BE2C (cell line): ENCODE measurements around the gene OSBPL5.

Source experiments
- DNase-seq: peaks from one replicate; pipeline ENCODE4 v3.0.0-alpha.2; 2020
- H3K27me3 ChIP-seq: fragments of 250-450 bp; sonication (Bioruptor Pico); 2 replicates; pipeline ENCODE4 v1.5.1; 2020; ENCODE audit warnings: mild to moderate bottlenecking
- H3K36me3 ChIP-seq: fragments of 250-450 bp; sonication (Bioruptor Pico); 2 replicates; pipeline ENCODE4 v1.5.1; 2020; ENCODE audit warnings: mild to moderate bottlenecking
- H3K4me1 ChIP-seq: fragments of 250-450 bp; sonication (Bioruptor Pico); 2 replicates; pipeline ENCODE4 v1.5.1; 2020
- H3K4me3 ChIP-seq: 2 replicates; pipeline ENCODE4 v1.5.1; 2011; ENCODE audit warnings: low read depth, low read length
- H3K9me3 ChIP-seq: fragments of 250-450 bp; sonication (Bioruptor Pico); 2 replicates; pipeline ENCODE4 v1.5.1; 2020
- TF ChIP-seq, protein P1 (sequence below): IDR thresholded peaks from 2 replicates; pipeline ENCODE4 v1.5.1; 2012; ENCODE audit warnings: mild to moderate bottlenecking, low read depth, low read length

OSBPL5 gene

DNA sequence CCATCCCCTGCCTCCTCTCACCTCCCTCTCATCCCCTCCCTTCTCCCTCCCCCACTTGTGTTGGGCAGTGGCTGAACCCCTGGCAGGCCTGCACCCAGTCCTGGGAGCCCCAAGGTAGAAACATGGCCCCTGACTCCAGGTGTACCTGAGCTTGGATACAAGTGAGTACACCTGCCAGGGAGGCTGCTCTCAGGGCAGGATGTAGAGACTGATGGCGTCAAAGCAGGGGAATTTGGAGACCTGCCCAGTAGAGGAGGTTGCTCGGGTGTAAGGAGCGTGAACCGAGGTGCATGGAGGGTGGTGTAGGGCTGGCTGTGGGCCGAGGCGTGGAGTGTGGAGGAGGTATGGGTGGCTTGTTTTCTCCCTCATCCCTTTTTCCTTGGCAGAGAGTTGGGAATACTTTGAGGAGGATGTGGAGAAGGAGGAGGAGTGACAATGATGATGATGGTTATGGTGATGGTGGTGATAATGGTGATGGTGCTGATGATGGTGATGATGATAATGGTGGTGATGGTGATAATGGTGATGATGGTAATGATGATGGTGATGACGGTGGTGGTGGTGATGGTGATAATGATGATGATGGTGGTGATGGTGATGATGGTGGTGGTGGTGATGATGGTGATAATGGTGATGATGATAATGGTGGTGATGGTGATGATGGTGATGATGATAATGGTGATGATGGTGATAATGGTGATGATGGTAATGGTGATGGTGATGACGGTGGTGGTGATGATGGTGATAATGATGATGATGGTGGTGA, 41.2 kb upstream of the OSBPL5 start:
- DNase-seq = no peak
- TF ChIP-seq, protein P1, sequence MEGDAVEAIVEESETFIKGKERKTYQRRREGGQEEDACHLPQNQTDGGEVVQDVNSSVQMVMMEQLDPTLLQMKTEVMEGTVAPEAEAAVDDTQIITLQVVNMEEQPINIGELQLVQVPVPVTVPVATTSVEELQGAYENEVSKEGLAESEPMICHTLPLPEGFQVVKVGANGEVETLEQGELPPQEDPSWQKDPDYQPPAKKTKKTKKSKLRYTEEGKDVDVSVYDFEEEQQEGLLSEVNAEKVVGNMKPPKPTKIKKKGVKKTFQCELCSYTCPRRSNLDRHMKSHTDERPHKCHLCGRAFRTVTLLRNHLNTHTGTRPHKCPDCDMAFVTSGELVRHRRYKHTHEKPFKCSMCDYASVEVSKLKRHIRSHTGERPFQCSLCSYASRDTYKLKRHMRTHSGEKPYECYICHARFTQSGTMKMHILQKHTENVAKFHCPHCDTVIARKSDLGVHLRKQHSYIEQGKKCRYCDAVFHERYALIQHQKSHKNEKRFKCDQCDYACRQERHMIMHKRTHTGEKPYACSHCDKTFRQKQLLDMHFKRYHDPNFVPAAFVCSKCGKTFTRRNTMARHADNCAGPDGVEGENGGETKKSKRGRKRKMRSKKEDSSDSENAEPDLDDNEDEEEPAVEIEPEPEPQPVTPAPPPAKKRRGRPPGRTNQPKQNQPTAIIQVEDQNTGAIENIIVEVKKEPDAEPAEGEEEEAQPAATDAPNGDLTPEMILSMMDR = no peak
- Histone ChIP-seq H3K9me3 (no peaks in the 10 kb centered on the region), H3K4me3 (no peak overlapping the region), H3K4me1 (no peaks in the 10 kb centered on the region), H3K36me3 (no peaks in the 10 kb centered on the region), H3K27me3 (peaks cover 13% of the 10 kb centered on the region)

DNA sequence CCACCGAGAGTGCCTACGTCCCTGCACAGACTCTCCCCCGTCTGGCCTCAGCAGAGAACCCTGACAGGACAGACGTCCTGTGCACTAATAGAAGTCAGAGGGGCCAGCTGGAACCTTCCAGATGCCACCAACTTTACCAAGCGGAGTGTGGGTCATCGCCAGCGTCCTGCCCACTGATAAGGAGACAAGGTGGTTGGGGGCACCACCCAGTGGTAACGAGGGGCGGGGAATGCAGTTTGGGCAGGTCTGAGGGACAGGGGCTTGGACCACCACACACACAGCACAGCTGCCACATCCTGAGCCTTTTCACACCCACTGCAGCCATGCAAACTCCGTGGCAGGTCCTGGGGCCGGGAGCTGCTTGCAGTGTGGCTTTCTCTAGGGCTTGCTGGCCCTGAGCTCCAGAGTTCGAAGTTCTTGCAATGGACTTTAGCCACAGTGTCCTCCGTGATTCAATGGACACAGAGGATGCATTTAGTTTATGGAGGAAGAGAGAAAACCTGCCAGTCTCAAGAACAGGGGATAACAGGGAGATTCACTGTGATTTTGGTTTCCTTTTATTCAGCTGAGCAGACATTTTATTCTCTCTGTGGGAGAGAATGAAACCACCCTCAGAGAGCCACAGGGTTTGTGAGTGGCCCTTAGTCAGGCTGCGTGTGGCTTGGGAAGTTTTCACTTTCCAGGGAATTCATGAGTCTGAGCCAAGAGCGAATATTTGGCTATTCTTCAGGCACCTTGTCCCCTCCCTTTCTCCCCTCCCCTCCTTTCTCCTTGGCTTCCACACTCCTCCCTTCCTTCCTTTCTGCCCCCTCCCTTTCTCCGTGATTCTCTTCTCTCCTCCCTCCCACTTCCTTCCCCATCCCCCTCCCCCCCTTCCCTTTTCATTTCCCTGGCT, 40.4 kb upstream of the OSBPL5 start:
- Histone ChIP-seq H3K36me3 (no peaks in the 10 kb centered on the region), H3K9me3 (no peaks in the 10 kb centered on the region), H3K4me1 (no peaks in the 10 kb centered on the region), H3K4me3 (no peak overlapping the region), H3K27me3 (peaks cover 13% of the 10 kb centered on the region)
- no peak for DNase-seq
- TF ChIP-seq, protein P1 = no peak

DNA sequence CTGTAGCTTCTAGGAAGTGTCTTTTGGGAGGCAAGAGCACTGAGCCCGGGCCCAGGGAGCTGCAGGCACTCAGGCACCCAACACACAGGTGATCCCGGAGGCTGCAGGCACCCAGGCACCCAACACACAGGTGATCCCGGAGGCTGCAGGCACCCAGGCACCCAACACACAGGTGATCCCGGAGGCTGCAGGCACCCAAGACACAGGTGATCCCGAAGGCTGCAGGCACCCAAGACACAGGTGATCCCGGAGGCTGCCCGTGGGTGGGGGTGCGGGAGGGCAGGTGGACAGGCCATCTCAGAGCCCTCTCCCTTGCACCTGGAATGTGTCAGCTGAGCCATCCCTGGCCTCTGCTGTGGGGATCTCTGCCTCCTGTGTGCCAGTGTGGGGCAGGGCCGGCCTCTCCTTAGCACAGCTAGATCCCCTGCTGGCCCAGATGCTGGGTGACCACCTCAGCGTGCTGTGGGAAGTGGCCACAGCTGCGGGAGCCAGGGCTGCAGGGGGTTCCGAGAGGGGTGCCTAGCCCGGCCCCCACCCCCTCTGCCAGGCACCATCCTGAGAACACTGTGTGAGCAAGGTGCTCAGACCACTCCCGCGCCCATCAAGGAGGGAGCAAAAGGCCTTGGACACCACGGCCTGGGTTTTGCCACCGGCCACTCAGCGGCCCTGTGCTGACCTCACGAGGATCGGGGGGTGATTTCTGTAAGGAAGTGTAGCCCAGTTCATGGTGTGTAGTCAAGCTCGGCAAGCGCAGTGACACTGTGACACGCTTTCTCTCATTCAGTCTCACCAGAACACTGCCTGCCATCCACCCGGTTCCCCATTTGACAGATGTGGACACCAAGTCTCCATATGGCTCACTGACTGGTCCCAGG, 39.3 kb upstream of the OSBPL5 start:
- TF ChIP-seq, protein P1 = no peak
- H3K27me3 ChIP-seq = peaks cover 13% of the 10 kb centered on the region
- H3K36me3 ChIP-seq = no peaks in the 10 kb centered on the region
- DNase-seq = no peak
- H3K9me3 ChIP-seq = no peaks in the 10 kb centered on the region
- no peaks in the 10 kb centered on the region for H3K4me1 ChIP-seq
- H3K4me3 ChIP-seq = no peak overlapping the region

DNA sequence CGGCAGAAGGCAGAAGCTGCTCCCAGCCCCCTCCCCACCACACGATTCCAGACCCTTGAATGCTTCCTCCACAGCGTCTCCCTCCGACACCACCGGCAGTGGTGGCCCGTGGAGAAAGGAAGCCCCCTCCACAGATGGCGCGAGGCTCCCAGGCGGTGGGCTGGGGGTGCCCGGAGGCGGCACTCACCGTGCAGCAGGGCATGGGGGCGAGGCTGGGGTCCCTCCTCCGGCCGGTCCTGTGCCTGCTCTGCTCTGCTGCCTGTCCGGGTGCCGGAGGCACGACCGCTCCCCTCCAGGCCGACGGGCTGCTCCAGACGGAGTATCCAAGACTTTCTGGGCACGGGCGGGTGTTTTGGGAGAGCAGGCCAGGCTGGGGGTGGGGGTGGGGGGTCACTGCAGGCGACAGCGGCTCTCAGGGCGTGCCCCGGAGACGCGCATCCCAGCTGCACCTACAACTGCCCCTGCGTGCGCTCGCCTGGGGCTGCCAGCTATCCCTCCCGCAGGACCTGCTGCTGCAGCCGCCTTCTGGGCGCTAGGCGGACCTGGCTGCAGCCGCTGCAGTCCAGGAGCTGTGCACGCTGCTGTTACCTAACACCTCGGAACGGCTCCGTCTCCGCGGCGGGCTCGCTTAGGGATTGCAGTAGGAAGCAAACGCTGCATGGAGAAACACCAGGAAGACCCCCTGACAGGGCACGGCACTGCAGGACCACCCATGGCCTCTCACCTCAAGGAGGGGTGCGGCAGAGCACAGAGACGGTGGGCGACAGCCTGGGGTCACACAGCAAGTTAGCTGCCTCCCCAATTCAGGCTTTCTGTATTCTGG, 38.3 kb upstream of the OSBPL5 start:
- no peaks in the 10 kb centered on the region for H3K9me3 ChIP-seq
- peak; percentile 33 for DNase-seq
- no peak overlapping the region for H3K4me3 ChIP-seq
- no peaks in the 10 kb centered on the region for H3K4me1 ChIP-seq
- H3K36me3 ChIP-seq = no peaks in the 10 kb centered on the region
- peaks cover 13% of the 10 kb centered on the region for H3K27me3 ChIP-seq
- TF ChIP-seq, protein P1 = no peak

DNA sequence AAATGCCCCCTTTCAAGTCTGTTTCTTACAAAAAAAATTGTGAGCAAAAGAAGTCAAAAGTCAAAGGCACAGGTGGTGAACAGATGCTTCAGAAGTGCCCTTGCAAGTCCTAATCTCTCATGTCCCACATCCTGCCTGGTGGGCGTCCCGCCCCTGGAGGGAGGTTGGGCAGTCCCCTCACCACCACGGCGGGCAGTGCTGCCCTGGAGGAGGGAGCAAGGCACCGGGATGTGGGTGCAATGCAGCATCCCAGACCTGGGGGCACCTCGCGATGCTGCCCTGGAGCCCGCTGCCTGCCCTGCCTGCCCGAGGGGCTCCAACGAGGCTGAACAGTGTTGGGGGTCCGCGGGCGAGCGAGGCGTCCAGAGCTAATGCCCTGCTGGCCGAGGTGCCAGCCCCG, 37.6 kb upstream of the OSBPL5 start:
- Histone ChIP-seq H3K9me3 (no peaks in the 10 kb centered on the region), H3K36me3 (no peaks in the 10 kb centered on the region), H3K4me1 (no peaks in the 10 kb centered on the region), H3K27me3 (peaks cover 13% of the 10 kb centered on the region), H3K4me3 (no peak overlapping the region)
- no peak for DNase-seq
- TF ChIP-seq, protein P1 = no peak
